Measurements from ENCODE around the gene CNOT8.
"Not testable (repeated sequence)": the region's sequence is repeated elsewhere in the genome, so short reads cannot be mapped to it uniquely, and the experiment has no call there.

Gene CNOT8

DNA sequence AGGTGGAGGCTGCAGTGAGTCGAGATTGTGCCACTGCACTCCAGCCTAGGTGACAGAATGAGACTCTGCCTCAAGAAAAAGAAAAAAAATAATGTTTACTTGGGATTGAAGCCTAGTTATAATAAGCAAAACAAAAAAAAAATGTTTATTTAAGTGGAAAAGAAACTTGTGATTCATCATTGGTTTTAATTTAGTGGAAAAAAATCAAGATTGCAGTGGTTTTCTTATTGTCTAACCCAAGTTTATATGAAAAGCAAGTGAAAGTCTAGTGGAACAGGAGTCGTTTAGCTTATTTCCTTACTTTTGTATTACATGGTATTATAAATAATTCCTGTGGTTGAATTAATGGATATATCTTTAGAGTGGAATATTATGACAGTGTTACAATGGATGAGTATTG lies 8.4 kb downstream of the CNOT8 start:
- no peak for DNase-seq

DNA sequence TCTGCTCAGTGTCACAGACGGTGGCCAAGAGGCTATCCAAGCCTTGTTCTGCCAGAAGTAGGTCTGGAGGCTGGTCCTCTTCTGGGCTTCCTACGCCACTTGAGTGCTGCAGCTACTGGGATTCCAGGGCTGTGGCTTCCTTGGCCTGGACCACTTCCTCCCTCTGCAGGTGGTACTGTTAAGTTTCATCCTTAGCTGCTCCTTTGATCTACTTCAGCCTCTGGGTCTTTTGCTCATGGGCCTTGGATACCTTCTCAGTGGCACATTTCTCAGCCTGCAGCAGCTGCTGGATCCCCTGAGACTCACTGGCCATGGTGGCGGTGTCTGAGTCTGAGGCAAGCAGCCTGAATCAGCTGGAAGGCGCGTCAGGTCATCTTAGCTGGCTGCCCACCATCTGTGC lies 10.3 kb downstream of the CNOT8 start:
- peak; percentile 6 for DNase-seq

DNA sequence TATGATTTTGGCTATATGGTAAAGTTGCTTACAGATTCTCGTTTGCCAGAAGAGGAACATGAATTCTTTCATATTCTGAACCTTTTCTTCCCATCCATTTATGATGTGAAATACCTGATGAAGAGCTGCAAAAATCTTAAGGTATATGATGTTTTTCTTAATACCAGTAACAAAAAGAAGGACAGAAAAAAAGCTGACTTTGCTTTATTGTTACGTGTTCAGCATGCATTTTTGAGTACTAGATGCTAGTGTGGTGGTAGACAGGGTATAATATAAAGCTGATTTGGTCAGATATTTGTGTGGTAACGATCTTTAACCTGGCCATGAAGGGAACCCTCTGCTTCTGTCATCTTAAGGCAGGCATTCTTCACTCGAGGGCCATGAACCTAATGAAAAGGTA lies 13.3 kb downstream of the CNOT8 start:
- no peak for DNase-seq

DNA sequence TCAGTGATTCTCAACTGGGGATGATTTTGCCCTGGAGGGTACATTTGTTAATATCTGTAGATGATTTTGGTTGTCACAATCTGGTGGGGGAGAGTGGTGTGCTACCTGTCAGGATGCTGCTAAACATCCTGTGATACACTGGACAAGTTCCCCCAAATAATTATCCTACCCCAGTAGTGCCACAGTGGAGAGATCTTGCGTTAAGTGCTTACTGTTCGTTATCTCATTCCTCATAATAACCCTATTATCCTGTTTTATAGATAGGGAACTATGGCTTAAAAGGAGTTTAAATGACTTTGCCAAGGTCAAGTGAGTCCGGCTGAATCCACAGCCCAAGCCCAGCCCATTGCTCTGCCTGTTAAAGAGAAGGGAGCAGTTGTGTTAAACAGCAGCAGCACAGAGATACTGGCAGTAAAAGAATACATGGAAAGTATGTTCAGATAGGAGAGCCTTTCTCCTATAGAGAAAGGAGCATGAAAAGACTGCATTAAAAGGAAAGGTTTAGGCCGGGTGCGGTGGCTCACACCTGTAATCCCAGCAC lies 15.4 kb downstream of the CNOT8 start:
- DNase-seq = no peak

DNA sequence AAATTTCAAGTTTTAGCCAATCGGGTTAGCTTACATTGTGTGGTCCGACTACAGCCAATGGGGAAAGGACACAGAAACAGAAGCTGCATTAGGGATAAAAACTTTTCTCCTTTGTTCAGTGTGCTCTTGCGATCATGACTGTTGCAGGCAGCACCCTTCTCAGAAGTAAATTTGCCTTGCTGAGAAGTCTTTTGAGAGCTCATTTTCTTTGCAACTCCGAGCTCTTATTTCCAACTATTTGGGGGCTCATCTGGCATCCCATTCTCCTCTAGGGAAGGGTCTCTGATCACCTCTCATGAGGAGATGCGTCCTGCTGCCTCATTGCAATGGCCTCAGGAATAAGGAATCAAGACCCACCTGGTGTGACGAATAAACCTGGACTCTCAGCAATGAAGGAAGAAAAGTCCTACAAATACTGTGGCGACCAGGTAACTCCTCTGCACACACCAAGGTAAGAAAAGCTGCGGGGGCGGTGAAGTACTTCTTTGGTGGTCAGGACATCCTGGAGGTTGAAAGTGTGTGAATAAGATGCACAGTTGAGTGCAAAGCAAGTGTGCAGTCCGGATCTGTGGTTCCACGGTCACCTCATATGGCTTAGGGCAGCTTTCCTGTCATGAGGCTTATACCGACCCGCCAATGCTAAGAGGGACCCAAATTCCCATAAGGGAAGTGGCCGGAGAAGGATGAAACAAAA lies 20.4 kb downstream of the CNOT8 start:
- DNase-seq = no peak

DNA sequence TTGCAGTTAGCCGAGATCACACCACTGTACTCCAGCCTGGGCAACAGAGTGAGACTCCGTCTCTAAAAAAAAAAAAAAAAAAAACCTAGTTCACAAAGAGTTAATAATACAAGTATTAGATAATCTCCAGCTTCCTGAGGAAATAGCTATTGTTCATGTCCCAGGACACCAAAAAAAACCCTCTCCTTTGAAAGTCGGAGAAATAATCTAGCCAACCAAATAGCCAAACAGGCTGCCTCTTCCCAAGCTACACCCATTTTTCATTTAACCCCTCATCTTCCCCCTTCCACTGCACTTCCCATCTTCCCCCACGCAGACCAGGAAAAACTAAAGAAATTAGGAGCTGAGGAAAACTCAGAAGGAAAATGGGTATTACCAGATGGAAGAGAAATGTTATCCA lies 23.6 kb downstream of the CNOT8 start:
- no peak for DNase-seq

DNA sequence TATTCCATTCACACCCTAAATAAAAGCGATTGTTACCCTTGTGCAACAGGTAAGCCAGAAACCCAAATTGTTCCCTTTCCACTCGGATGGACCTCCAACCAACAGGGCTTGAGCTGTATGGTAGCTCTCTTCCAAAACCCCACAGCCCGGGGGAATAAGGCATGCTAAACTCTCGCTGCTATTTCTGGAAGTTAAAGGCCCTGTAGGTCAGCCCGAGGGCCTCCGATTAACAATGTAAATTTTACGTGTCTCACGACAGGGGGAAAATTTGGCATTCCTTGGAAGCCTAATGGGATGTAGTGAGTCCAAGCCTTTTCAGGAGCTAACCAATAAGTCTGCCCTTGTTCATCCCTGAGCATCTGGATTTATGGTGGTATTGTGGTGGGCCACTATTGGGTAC lies 26.0 kb downstream of the CNOT8 start:
- no peak for DNase-seq

DNA sequence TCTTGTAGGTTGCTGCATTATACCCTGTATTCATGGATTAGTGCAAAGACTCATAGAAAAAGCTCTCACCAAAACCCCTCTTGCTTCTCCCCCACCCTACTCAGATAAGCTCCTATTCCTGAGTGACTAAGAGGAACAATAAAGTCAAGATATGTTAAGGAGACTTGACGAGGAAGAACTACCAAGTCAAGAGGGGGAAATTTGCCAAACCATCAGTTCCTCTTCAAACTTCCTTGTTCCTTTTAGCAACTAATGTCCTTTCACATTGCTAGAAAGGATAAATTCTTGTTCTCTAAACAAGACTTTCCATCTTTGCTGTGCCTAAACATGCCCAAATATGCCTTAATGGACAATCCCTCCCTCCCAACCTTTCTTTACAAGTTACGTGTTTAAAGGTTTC lies 27.0 kb downstream of the CNOT8 start:
- DNase-seq = no peak

DNA sequence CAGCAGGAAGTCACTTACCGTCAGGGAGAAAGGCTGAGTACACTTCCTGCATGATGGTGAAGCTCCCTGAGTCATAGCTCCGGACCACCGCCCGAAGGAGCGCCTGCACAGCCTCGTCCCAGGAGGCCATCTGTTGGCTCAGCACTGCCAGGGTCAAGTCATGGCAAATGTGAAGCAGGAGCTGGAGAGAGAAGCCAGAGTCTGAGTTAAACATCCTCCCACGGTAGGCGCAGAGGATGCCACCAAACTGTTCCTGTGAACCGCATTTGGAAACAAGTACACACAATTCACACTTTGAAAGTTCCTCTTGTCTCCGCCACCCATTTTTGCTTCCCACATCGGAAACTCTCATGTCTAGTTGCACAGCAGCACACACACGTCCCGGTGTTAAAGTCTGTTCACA lies 33.9 kb downstream of the CNOT8 start:
- DNase-seq = no peak

DNA sequence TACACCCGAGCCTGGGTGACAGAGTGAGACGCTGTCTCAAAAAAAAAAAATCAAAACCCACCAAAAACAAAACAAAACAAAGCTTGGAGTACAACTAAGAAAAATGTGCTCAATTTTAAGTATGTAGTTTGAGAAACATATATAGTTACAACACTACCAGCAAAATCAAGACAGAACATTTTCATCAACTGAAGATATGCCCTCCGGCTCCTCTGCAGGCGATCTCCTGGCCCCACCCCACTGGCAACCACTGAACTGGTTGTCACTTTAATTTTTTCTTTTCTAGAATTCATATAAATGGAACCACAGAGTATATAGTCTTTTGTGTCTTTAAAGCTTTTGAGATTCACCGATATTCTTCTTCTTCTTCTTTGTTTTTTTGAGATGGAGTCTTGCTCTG lies 35.0 kb downstream of the CNOT8 start:
- DNase-seq = no peak

DNA sequence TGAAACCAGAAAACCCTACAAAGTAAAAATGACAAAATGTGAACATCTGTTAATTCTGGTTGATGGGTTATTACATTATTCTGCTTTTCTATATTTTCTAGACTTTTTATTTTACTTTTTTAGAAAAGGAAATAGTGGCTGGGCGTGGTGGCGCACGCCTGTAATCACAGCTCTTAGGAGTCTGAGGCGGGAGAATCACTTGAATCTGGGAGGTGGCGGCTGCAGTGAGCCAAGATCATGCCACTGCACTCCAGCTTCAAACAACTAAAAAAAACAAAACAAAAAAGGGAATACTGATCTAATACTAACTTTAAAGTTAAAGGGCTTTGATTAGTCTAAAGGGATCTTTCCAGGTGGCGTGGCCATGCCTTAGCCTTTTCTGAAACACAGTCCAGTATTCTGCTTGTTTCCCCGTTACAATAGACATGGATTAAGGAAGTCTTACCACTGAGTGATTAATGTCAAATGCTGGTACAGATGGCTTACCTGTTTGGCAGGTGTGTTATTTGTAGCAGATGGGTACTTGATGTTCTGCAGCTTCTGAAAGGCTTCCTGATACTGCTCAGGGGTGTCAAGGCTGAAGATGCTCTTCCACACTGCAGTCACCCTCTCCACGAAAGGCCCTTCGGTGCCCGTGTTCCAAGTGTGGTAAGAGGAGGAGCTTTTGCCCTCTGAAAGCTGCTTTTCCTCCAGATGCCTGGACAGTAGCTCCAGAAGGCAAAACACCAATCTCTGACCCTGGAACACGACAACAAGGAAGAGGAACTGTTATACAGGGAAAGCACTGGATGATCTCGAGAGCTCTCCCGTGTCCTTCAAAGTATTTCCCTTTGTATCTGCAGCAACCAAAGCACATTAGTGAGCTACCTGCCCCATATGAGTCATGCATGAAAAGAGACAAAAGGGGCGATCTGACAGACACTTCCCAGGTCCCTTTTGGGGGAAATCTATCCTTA lies 37.5 kb downstream of the CNOT8 start:
- no peak for DNase-seq

DNA sequence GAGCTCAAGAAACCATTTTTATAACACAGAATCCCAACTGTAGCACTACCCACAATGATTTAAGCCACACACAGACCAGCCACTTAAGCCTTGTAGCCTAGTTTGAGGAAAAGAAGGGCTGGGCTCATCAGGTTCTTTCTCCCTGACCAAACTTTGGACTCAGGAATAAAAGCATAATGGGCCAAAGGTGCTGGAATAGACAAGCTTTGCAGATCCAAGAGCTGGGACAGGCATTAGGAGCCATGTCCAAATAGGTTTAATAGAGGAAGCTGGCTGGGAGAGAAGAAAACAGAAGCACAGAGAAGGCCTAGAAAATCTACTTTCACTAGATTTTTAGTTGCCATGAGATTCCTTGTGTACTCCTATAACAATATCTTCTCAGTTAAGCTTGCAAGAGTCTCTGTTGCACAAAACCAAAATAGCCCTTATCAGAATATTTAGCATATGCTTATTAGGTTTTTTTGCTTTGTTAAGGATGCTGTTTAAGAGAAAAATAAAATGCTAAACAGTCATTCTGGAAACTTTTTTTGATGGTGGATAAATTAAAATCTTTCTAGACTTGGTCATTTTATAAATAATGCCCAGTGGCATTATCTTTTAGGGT lies 38.2 kb downstream of the CNOT8 start:
- DNase-seq = no peak

DNA sequence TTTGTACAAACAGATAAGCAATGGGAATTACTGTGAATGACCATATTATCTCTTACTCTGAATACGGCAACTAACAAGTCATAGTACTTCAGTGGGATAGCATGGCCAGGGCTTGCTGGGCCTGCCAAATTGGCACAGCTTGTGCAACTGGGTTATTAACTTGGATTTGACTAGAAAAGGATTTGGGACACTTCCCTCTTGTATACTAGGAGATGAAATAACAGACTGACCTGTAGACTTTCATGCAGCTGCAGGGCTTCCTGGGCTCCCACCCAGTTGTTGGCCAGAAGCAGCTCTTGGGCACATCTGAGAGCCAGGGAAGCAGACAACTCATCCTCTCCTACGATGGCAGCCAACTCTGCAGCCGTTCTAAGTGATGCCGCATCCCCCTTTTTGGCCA lies 39.8 kb downstream of the CNOT8 start:
- no peak for DNase-seq

DNA sequence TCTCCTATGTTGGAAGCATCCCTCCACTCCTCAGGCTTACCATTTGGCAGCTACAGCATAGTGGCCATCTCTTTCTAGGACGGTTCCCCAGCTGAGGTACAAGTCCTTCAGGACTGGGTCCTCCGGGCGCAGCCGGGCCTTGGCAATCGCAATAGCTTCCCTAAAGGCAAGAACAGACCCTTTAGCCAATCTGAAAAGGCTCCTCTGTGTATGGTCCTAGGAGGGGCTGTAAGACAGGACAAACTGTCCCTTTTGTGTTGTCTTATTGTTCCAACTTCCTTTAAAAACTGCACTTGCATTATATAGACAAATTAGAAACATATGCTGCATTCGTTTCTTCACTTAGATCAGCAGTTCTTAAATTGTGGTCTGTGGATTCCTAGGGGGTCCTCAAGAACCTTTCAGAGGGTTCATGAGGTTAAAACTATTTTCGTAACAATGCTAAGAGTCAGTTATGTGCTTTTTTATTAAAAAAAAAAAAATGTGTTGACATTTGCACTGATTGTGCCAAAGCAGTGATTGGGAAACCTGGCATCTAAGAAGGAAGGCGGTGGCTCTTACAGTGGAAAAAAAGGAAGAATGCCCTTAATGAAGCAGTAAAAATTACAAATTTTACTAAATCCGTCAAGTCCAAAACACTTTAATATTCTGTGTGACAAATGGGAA lies 40.9 kb downstream of the CNOT8 start:
- no peak for DNase-seq

DNA sequence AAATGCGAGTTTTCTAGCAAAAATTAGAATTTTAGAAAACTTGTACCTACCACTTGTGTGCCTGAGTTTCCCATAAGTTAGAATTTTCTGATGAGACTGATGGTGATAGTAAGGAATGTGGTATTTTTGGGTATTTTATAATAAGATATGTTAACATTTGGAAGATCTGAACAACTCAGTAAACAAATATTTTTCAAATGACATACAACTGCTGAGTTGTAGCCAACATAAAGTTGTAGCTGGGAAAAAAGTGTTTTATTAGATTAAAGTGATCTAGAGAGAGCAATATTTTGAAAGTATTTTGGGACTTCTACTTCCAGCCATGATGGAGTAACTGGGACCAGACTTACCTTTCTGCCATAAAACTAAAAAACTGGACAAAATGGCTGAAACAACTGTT lies 41.6 kb downstream of the CNOT8 start:
- DNase-seq = no peak

DNA sequence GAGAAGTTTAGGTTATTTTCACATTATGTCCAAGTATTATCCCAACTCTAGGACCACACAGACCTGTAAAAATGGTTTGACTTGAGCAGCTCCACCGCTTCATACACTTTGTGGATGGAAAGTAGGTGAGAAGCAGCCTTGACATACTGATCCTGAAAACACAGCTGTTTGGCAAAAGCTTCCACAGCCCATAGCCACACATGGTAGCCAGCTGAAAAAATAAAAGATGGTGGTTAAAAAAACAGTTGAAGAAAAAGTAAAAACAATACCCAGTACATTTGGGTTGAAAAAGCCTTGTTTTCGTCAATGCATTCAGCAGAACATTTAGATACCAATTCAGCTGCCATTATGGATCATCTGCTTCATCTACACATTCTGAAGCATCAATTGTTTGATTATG lies 42.8 kb downstream of the CNOT8 start:
- no peak for DNase-seq

DNA sequence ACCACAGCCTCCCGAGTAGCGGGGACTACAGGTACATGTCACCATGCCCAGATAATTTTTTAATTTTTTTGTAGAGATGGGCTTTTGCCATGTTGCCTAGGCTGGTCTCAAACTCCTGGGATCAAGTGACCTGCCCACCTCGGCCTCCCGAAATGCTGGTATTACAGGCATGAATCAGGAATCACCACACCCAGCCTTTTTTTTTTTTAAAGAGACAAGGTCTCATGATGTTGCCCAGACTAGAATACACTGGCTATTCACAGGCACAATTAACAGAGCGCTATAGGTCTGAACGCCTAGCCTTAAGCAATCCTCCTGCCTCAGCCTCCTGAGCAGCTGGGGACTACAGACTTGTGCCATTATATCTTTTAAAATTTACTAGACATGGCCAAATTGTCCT lies 43.5 kb downstream of the CNOT8 start:
- DNase-seq = no peak

DNA sequence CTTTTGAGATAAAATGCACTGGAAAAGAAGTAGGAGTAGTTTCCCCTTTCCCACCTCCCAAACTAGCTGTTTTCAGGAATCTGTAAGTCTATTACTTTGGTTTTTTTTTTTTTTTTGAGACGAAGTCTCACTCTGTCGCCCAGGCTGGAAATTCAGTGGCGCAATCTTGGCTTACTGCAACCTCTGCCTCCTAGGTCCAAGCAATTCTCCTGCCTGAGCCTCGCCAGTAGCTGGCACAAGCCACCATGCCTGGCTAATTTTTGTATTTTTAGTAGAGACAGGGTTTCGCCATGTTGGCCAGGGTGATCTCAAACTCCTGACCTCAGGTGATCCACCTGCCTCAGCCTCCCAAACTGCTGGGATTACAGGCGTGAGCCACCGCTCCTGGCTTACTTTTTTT lies 47.2 kb downstream of the CNOT8 start:
- DNase-seq = not testable (repeated sequence)

DNA sequence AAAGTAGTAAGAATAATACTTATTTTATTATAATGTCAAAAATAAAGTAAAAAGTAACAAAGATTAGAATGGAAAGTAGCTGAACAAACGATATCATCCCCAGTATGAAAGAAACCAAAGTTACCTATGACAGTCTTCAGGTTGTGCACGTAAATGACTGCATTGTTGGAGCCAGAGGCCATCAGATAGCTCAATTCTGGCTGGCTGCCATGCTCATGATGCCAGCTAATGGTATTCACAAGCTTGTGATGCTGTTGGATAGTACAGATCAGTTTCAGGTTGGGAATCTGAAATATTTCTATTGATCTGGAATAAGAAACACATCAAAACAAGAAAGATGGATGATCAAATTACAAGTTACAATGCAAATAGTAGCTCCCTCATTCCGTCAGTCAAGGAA lies 58.4 kb downstream of the CNOT8 start:
- no peak for DNase-seq

DNA sequence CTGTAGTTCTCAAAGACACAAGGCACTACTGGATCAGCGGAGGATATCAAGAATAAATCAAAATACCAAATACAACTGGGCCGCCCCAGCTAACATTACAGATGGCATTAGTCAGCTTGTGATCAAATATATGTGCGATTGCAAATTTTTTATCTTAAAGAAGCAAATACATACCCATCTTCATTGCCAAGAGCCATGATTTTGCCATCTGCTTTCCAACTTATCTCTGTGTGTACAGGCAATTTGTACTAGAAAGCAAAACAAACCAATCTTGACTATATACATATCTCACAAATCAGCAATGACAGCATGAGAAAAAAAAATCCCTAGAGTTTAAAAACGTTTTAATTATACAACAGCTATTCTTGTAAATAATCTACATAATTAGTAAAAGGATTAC lies 59.3 kb downstream of the CNOT8 start:
- DNase-seq = no peak

DNA sequence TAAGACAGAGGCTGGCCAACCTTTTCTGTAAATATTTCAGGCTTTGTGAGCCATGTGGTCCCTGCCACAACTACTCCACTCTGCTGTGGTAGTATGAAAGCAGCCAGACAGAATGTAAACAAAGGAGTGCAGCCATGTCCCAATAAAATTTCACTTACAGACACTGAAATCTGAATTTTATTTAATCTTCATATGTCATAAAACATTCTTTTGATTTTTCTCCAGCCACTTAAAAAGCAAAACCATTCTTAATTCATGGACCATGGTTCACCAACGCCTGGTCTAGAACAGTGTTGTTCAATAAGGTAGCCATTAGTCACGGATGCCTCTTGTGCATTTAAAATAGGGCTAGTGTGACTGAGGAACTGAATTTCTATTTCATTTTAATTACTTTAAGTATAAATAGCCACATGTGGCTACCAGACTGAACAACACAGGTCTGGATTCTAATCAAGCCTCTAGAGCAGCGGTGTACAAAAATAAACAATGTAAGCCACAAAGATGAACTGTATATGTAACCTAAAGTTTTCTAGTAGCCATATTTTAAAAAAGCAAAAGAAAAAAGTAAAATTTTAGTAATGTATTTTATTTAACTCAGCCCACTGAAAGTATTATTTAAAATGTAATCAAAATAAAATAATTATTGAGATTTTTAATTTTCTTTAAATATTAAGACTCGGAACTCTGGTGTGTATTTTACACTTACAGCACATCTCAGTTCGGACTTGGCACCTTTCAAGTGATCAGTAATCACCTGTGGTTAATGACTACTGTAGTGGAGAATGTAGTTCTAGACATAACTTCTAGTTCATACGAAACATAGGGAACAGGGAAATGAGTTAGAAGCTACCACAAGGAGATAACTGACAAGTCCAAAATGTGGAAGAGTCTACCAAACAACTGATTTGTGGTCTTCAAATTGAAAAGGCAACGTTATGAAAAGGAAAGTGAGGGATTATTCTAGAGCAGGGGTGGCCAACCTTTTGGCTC lies 65.3 kb downstream of the CNOT8 start:
- no peak for DNase-seq
